Smooth muscle cell (in vitro differentiated cells): ENCODE data around the gene CEP89. TPM values are rescaled to one million over a fixed set of nuclear protein-coding genes. Genes with fewer than 3 reads are reported as not detected.
"Not testable (repeated sequence)": the region's sequence is repeated elsewhere in the genome, so short reads cannot be mapped to it uniquely, and the experiment has no call there.

Source experiments
- DNase-seq: peaks from one replicate; lab custom pipeline; 2025; ENCODE audit not compliant: unreplicated experiment; lab: John Stamatoyannopoulos, UW
- H2AFZ ChIP-seq: fragments of 200-600 bp; sonication (generic); 2 replicates; pipeline ENCODE4 v1.6.0; 2016; ENCODE audit warnings: antibody characterized with exemption, low read depth, mild to moderate bottlenecking
- H3F3A ChIP-seq: fragments of 200-600 bp; sonication (generic); 2 replicates; pipeline ENCODE4 v1.6.0; 2017; ENCODE audit warnings: antibody characterized with exemption, low read depth
- H3K27ac ChIP-seq: fragments of 200-600 bp; sonication (generic); 2 replicates; pipeline ENCODE4 v1.5.1; 2016; ENCODE audit warnings: low read depth, mild to moderate bottlenecking
- H3K27me3 ChIP-seq: fragments of 200-600 bp; sonication (generic); 2 replicates; pipeline ENCODE4 v1.6.1; 2016; ENCODE audit warnings: low read depth, mild to moderate bottlenecking
- H3K36me3 ChIP-seq: fragments of 200-600 bp; sonication (generic); 2 replicates; pipeline ENCODE4 v1.5.1; 2016; ENCODE audit warnings: low read depth
- H3K4me1 ChIP-seq: fragments of 200-600 bp; sonication (generic); 2 replicates; pipeline ENCODE4 v1.5.1; 2016; ENCODE audit warnings: low read depth
- H3K4me2 ChIP-seq: fragments of 200-600 bp; sonication (generic); 2 replicates; pipeline ENCODE4 v1.6.0; 2016; ENCODE audit warnings: mild to moderate bottlenecking
- H3K4me3 ChIP-seq: fragments of 200-600 bp; sonication (generic); 2 replicates; pipeline ENCODE4 v1.5.1; 2016; ENCODE audit warnings: mild to moderate bottlenecking
- H3K79me2 ChIP-seq: fragments of 200-600 bp; sonication (generic); 2 replicates; pipeline ENCODE4 v1.6.0; 2016; ENCODE audit warnings: low read depth, mild to moderate bottlenecking
- H3K9ac ChIP-seq: fragments of 200-600 bp; sonication (generic); 2 replicates; pipeline ENCODE4 v1.6.0; 2016; ENCODE audit warnings: low read depth
- H3K9me3 ChIP-seq: fragments of 200-600 bp; sonication (generic); replicated peaks from 2 replicates; pipeline ENCODE4 v1.5.1; 2016; ENCODE audit warnings: low read depth
- H4K20me1 ChIP-seq: fragments of 200-600 bp; sonication (generic); 2 replicates; pipeline ENCODE4 v1.6.0; 2016; ENCODE audit warnings: low read depth
- WGBS: methylation state at CpG from one replicate; pipeline ENCODE4 v1.1.7; 2016; ENCODE audit warnings: low lambda C conversion rate; 5-methylcytosine and 5-hydroxymethylcytosine counted together
- polyA plus RNA-seq: library from polyadenylated mRNA; unstranded; fragments of >200 nt; fragmentation: Nextera tagmentation; extraction: Ambion mirVana; gene quantifications from 2 replicates; pipeline ENCODE4 v1.2.1, GENCODE V29; 2016
- total RNA-seq: library from RNA; depleted of rRNA; stranded (reverse); fragments of >200 nt; gene quantifications from 2 replicates; pipeline ENCODE4 v1.2.3, GENCODE V29; 2014
- TF ChIP-seq, protein P1 (sequence below): fragments of 200-600 bp; sonication (generic); IDR thresholded peaks from 2 replicates; pipeline ENCODE4 v1.5.1; 2017; ENCODE audit warnings: borderline replicate concordance, mild to moderate bottlenecking, antibody characterized with exemption; ENCODE audit not compliant: insufficient read depth, poor library complexity, severe bottlenecking

Gene CEP89
- total and polyA plus RNA-seq, 2 experiments from 2014 or later = 11.7 to 19.6 TPM

DNA sequence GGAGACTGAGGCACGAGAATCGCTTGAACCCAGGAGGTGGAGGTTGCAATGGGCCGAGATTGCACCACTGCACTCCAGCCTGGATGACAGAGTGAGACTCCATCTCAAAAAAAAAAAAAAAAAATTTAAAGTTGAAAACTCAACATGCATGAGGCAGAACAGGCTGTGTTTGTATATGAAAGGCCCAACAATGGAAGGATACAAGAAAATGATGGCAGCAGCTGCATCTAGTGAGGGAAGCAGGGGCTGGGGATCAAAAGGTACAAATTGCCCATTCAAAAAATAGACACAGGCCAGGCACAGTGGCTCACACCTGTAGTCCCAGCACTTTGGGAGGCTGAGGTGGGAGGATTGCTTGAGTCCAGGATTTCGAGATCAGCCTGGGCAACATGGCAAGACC lies 6.1 kb upstream of the CEP89 start:
- not testable (repeated sequence) for H3K4me1 ChIP-seq, DNase-seq, H3K79me2 ChIP-seq, H3K9ac ChIP-seq, H2AFZ ChIP-seq, H3F3A ChIP-seq, H3K36me3 ChIP-seq, H3K27ac ChIP-seq, H3K4me3 ChIP-seq, H3K4me2 ChIP-seq, H4K20me1 ChIP-seq, H3K9me3 ChIP-seq, H3K27me3 ChIP-seq
- 100% methylated on average over 4 of the region's 4 CpGs for WGBS

DNA sequence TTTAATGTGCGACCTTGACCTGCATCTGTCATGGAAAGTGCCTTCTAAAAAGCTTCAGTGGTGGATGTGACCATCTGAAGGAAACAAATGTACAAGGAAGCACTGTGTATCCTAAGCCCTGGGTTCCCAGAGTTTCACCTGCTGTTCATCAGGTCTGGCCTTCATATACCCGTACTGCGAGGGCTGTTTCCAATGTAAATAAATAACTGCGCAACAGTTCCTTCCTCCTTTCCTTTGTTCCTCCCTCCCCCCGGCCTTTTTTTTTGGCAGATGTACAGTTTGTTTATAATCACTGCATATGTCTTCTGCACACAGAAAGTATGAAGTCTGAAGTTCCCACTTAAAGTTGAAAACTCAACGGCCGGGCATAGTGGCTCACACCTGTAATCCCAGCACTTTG lies 5.5 kb upstream of the CEP89 start:
- TF ChIP-seq, protein P1, sequence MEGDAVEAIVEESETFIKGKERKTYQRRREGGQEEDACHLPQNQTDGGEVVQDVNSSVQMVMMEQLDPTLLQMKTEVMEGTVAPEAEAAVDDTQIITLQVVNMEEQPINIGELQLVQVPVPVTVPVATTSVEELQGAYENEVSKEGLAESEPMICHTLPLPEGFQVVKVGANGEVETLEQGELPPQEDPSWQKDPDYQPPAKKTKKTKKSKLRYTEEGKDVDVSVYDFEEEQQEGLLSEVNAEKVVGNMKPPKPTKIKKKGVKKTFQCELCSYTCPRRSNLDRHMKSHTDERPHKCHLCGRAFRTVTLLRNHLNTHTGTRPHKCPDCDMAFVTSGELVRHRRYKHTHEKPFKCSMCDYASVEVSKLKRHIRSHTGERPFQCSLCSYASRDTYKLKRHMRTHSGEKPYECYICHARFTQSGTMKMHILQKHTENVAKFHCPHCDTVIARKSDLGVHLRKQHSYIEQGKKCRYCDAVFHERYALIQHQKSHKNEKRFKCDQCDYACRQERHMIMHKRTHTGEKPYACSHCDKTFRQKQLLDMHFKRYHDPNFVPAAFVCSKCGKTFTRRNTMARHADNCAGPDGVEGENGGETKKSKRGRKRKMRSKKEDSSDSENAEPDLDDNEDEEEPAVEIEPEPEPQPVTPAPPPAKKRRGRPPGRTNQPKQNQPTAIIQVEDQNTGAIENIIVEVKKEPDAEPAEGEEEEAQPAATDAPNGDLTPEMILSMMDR = no peak
- Histone ChIP-seq H3K36me3 (no peaks in the 10 kb centered on the region), H3F3A (no peaks in the 10 kb centered on the region), H3K27me3 (no peaks in the 10 kb centered on the region), H4K20me1 (no peaks in the 10 kb centered on the region), H3K79me2 (no peaks in the 10 kb centered on the region), H3K27ac (no peak overlapping the region), H3K4me2 (no peak overlapping the region), H3K4me3 (no peak overlapping the region), H3K9me3 (no peaks in the 10 kb centered on the region), H2AFZ (no peak overlapping the region), H3K4me1 (no peaks in the 10 kb centered on the region), H3K9ac (no peak overlapping the region)
- 95% methylated on average over 7 of the region's 7 CpGs for WGBS
- no peak for DNase-seq

DNA sequence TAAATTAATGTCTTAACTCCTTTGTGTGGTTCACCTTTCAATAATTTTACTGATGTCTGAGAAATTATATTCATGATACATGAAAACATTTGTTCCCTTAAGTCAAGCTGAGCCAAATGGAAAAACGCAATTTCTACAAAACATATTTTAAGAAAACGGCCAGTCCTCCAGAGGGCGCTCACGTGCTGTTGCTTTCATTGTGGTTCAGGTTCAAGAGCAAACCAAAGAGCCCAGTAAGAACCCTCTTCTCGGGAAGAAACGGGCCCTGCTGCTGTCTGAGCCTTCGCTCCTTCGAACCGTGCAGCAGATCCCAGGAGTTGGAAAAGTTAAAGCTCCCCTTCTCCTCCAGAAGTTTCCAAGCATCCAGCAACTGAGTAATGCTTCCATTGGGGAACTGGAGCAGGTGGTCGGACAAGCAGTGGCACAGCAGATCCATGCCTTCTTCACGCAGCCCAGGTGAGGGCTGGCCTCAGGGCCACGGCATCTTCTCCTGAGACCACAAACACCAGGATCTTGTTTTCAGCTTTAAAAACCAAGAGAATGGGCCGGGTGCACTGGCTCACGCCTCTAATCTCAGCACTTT lies 4.6 kb upstream of the CEP89 start:
- WGBS = 56% methylated on average over 14 of the region's 14 CpGs
- TF ChIP-seq, protein P1 = peak; percentile 74
- Histone ChIP-seq H3K4me3 (no peak overlapping the region), H3K9ac (no peak overlapping the region), H3F3A (no peaks in the 10 kb centered on the region), H3K4me2 (no peak overlapping the region), H3K4me1 (no peaks in the 10 kb centered on the region), H3K79me2 (peaks cover 4% of the 10 kb centered on the region), H3K9me3 (no peaks in the 10 kb centered on the region), H3K36me3 (no peaks in the 10 kb centered on the region), H3K27me3 (no peaks in the 10 kb centered on the region), H2AFZ (no peak overlapping the region), H3K27ac (no peak overlapping the region), H4K20me1 (no peaks in the 10 kb centered on the region)
- DNase-seq = no peak

- Histone ChIP-seq H3K9ac (peak overlapping the region; percentile 38), H4K20me1 (no peaks in the 10 kb centered on the region), H3K4me2 (peak overlapping the region; percentile 98), H3K79me2 (peaks cover 28% of the 10 kb centered on the region), H3K4me1 (peaks cover 8% of the 10 kb centered on the region), H2AFZ (peak overlapping the region; percentile 75), H3K27me3 (no peaks in the 10 kb centered on the region), H3F3A (no peaks in the 10 kb centered on the region), H3K4me3 (peak overlapping the region; percentile 73), H3K27ac (no peak overlapping the region), H3K36me3 (no peaks in the 10 kb centered on the region), H3K9me3 (no peaks in the 10 kb centered on the region)
- no peak for DNase-seq
- TF ChIP-seq, protein P1 = no peak
- 32% methylated on average over 21 of the region's 21 CpGs for WGBS
Observed at GRCh38 chr19:32971012-32971595, 654 bp downstream of the CEP89 start.
